Upper lobe of left lung (tissue), 6 donors: ENCODE data around the gene AAGAB. TPM values are rescaled to one million over a fixed set of nuclear protein-coding genes. Genes with fewer than 3 reads are reported as not detected.
"Not testable (repeated sequence)": the region's sequence is repeated elsewhere in the genome, so short reads cannot be mapped to it uniquely, and the experiment has no call there.

Experiments
- ATAC-seq, 2 donors: fragments of 200-7000 bp; cut with Tn5 transposase; one replicate each; pipeline ENCODE4 v1.9.1; 2022; ENCODE audit warnings: mild to moderate bottlenecking in 2 of 2, moderate library complexity in 2 of 2; ENCODE audit not compliant: low FRiP score in 2 of 2
- DNase-seq, 2 donors: peaks; one replicate each; pipeline ENCODE4 v3.0.0-alpha.2; 2019 to 2020
- H3K27ac ChIP-seq, 4 donors: fragments of 200-600 bp; sonication (generic); one replicate each; pipeline ENCODE4 v1.5.1; 2016 to 2019
- H3K27me3 ChIP-seq, 4 donors: fragments of 200-600 bp; sonication (generic); one replicate each; pipeline ENCODE4 v1.5.1; 2017 to 2019
- H3K36me3 ChIP-seq, 4 donors: fragments of 200-600 bp; sonication (generic); one replicate each; pipeline ENCODE4 v1.5.1; 2016 to 2019
- H3K4me1 ChIP-seq, 4 donors: fragments of 200-600 bp; sonication (generic); one replicate each; pipeline ENCODE4 v1.5.1; 2018 to 2019
- H3K4me3 ChIP-seq, 4 donors: fragments of 200-600 bp; sonication (generic); one replicate each; pipeline ENCODE4 v1.5.1; 2017 to 2019; ENCODE audit warnings: mild to moderate bottlenecking in 2 of 4, moderate library complexity in 1 of 4
- H3K9me3 ChIP-seq, 4 donors: fragments of 200-600 bp; sonication (generic); one replicate each; pipeline ENCODE4 v1.5.1; 2018 to 2019
- CTCF ChIP-seq, 6 experiments: fragments of 450-650 bp in 4 of 6; fragments of 200-600 bp in 2 of 6; sonication (generic) in 2 of 6; IDR thresholded peaks; one replicate each; pipeline ENCODE4 v1.5.1; 2016 to 2019; ENCODE audit warnings: antibody characterized with exemption in 6 of 6
- EP300 ChIP-seq, 4 donors: sonication (generic); formaldehyde crosslinking; IDR thresholded peaks; one replicate each; pipeline ENCODE4 v1.5.1; 2017; ENCODE audit warnings: antibody characterized with exemption in 4 of 4, control low read depth in 2 of 4
- POLR2A ChIP-seq, 4 donors: fragments of 450-650 bp; IDR thresholded peaks; one replicate each; pipeline ENCODE4 v1.5.1; 2016 to 2017; ENCODE audit warnings: antibody characterized with exemption in 4 of 4, mild to moderate bottlenecking in 2 of 4
- POLR2AphosphoS5 ChIP-seq, 2 donors: sonication (generic); formaldehyde crosslinking; IDR thresholded peaks; one replicate each; pipeline ENCODE4 v1.5.1; 2017; ENCODE audit warnings: antibody characterized with exemption in 2 of 2
- WGBS, 2 donors: methylation state at CpG; one replicate each; pipeline ENCODE4 v1.1.5; 2017 to 2018; 5-methylcytosine and 5-hydroxymethylcytosine counted together
- total RNA-seq, 6 donors: library from RNA; depleted of rRNA in 4 of 6; stranded (reverse); fragments of >200 nt in 4 of 6; gene quantifications; one replicate each; pipeline versions ENCODE4 v1.1.0 to v1.2.1, GENCODE V29; 2016 to 2021
- donor health status: DM: no; HTN: no; CAD: no; lungs with moderate emphysema.
- donor health status: DM: no; HTN: yes; CAD: no; lungs with severe emphysema.

Gene AAGAB
- total RNA-seq, 6 donors from 2014 or later = 23.0 to 54.2 (median 32.3) TPM

- TF ChIP-seq EP300 (IDR thresholded peaks at IDR 0.05) = no peak
- 87 to 88% methylated on average over 6 of the region's 6 CpGs for WGBS, 2 donors
- Histone ChIP-seq H3K27me3 (no peaks in the 10 kb centered on the region), H3K27ac (no peak overlapping the region), H3K4me1 (no peaks in the 10 kb centered on the region), H3K4me3 (no peak overlapping the region), H3K36me3 (no peaks in the 10 kb centered on the region), H3K9me3 (no peaks in the 10 kb centered on the region)
- DNase-seq = no peak
- no peak for ATAC-seq
Observed at GRCh38 chr15:67266870-67267269, 12.4 kb upstream of the AAGAB start.

- Histone ChIP-seq H3K9me3 (no peaks in the 10 kb centered on the region), H3K4me1 (peaks cover 0 to 6% (median 2%) of the 10 kb centered on the region in 4 donors), H3K27ac (no peak overlapping the region), H3K4me3 (no peak overlapping the region), H3K27me3 (no peaks in the 10 kb centered on the region), H3K36me3 (no peaks in the 10 kb centered on the region)
- DNase-seq = no peak
- no peak for ATAC-seq
- TF ChIP-seq CTCF (IDR thresholded peaks at IDR 0.05) = no peak
- TF ChIP-seq EP300 (IDR thresholded peaks at IDR 0.05) = no peak
- TF ChIP-seq POLR2AphosphoS5 (IDR thresholded peaks at IDR 0.05) = no peak
- no peak for TF ChIP-seq POLR2A (IDR thresholded peaks at IDR 0.05)
Observed at GRCh38 chr15:67259806-67260205, 5.3 kb upstream of the AAGAB start.

- no peaks in the 10 kb centered on the region for H3K27me3 ChIP-seq
- H3K9me3 ChIP-seq = no peaks in the 10 kb centered on the region
- TF ChIP-seq EP300 (IDR thresholded peaks at IDR 0.05) (no peak), POLR2AphosphoS5 (IDR thresholded peaks at IDR 0.05) (no peak), POLR2A (IDR thresholded peaks at IDR 0.05) (no peak), CTCF (IDR thresholded peaks at IDR 0.05) (no peak)
- no peaks in the 10 kb centered on the region for H3K36me3 ChIP-seq
- H3K4me1 ChIP-seq = peaks cover 0 to 6% (median 2%) of the 10 kb centered on the region in 4 donors
- no peak overlapping the region for H3K4me3 ChIP-seq
- DNase-seq = no peak
- no peak overlapping the region for H3K27ac ChIP-seq
- no peak for ATAC-seq
Observed at GRCh38 chr15:67259379-67259778, 4.9 kb upstream of the AAGAB start.

GRCh38 chr15:67258412-67258811 lies 4.0 kb upstream of the AAGAB start:
- not testable (repeated sequence) for H3K4me3 ChIP-seq, H3K9me3 ChIP-seq, H3K27me3 ChIP-seq, H3K36me3 ChIP-seq, DNase-seq, ATAC-seq, H3K27ac ChIP-seq
- WGBS, 2 donors = 92 to 98% methylated on average over 3 of the region's 3 CpGs
- H3K4me1 ChIP-seq = peaks cover under 1 to 13% (median 7%) of the 10 kb centered on the region in 4 donors

- no peak for TF ChIP-seq POLR2A (IDR thresholded peaks at IDR 0.05)
- TF ChIP-seq EP300 (IDR thresholded peaks at IDR 0.05) = no peak
- TF ChIP-seq POLR2AphosphoS5 (IDR thresholded peaks at IDR 0.05) = no peak
- no peak for TF ChIP-seq CTCF (IDR thresholded peaks at IDR 0.05)
- no peak for DNase-seq
- H3K36me3 ChIP-seq = no peaks in the 10 kb centered on the region
- 72 to 79% methylated on average over 3 of the region's 3 CpGs for WGBS, 2 donors
- peaks cover 10 to 23% (median 13%) of the 10 kb centered on the region in 4 donors for H3K4me1 ChIP-seq
- H3K27me3 ChIP-seq = no peaks in the 10 kb centered on the region
- H3K4me3 ChIP-seq = no peak overlapping the region
- no peak for ATAC-seq
- H3K9me3 ChIP-seq = no peaks in the 10 kb centered on the region
- no peak overlapping the region for H3K27ac ChIP-seq
Observed at GRCh38 chr15:67256051-67256450, 1.6 kb upstream of the AAGAB start.

GRCh38 chr15:67253549-67254237 lies 768 bp downstream of the AAGAB start:
- TF ChIP-seq POLR2AphosphoS5 (IDR thresholded peaks at IDR 0.05) (no peak), CTCF (IDR thresholded peaks at IDR 0.05) (no peak), EP300 (IDR thresholded peaks at IDR 0.05) (no peak), POLR2A (IDR thresholded peaks at IDR 0.05) (no peak)
- WGBS, 2 donors = 35 to 40% methylated on average over 15 of the region's 15 CpGs
- no peaks in the 10 kb centered on the region for H3K27me3 ChIP-seq
- ATAC-seq (peak in 1 of 2 donors; percentile 1), DNase-seq (no peak)
- H3K27ac ChIP-seq = peak overlapping the region; percentile 85 to 93 (median 87)
- peak overlapping the region; percentile 24 to 94 (median 80) for H3K4me3 ChIP-seq
- H3K9me3 ChIP-seq = no peaks in the 10 kb centered on the region
- no peaks in the 10 kb centered on the region for H3K36me3 ChIP-seq
- H3K4me1 ChIP-seq = peaks cover 10 to 23% (median 13%) of the 10 kb centered on the region in 4 donors
